ENCODE results near the gene SAP30. TPM values are rescaled to one million over a fixed set of nuclear protein-coding genes. Genes with fewer than 3 reads are reported as not detected.

Gene SAP30
- polyA plus RNA-seq, 1 donor from 2014 or later = 58.3 TPM

DNA sequence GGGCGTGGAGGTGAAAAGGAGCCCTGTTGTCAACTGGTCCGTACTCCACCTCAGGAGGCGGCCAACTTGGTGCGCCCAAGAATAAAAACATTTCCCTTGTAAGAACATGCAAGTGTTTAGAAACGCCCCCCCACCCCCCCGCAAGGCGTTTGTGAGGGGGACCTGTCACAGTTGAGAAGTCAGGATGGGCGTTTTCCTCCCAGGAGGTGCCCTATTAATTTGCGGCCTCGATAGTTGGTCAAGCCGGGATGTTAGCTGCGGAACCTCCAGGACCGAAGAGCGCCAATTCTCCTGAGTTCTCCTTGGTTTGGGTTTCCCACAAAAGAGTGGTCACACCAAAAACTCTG lies 651 bp upstream of the SAP30 start:
- Histone ChIP-seq H3K27ac (ENCODE audit: low read length) (no peak overlapping the region), H3K9me2 (ENCODE audit: insufficient read depth, low read length) (no peaks in the 10 kb centered on the region), H3K27me3 (ENCODE audit: insufficient read depth, low read depth, low read length) (no peaks in the 10 kb centered on the region), H3K9me3 (ENCODE audit: low read length) (no peaks in the 10 kb centered on the region), H3K4me2 (ENCODE audit: low read length) (peak overlapping the region; percentile 49), H2AFZ (ENCODE audit: low read depth, low read length) (peak overlapping the region; percentile 48), H3K4me3 (ENCODE audit: low read length) (peak overlapping the region; percentile 90), H4K20me1 (ENCODE audit: insufficient read depth) (no peaks in the 10 kb centered on the region), H3F3A (ENCODE audit: insufficient read depth, low read length, poor library complexity, severe bottlenecking) (no peaks in the 10 kb centered on the region), H3K9ac (ENCODE audit: low read length) (no peak overlapping the region), H3K79me2 (replicated peaks; ENCODE audit: insufficient read depth, low read length) (peaks cover 22% of the 10 kb centered on the region), H3K36me3 (ENCODE audit: insufficient read depth, low read length) (no peaks in the 10 kb centered on the region)
- TF ChIP-seq MXI1 (conservative IDR thresholded peaks at IDR 0.05; ENCODE audit: poor library complexity, severe bottlenecking) (no peak), RAD21 (conservative IDR thresholded peaks at IDR 0.05) (no peak), EZH2 (IDR thresholded peaks at IDR 0.05; ENCODE audit: borderline replicate concordance, insufficient read depth, low read length, poor library complexity, severe bottlenecking) (no peak), CTCF (IDR thresholded peaks at IDR 0.05; ENCODE audit: poor library complexity, severe bottlenecking) (no peak), EP300 (conservative IDR thresholded peaks at IDR 0.05; ENCODE audit: poor library complexity, severe bottlenecking) (no peak)
- TF ChIP-seq, protein P1, sequence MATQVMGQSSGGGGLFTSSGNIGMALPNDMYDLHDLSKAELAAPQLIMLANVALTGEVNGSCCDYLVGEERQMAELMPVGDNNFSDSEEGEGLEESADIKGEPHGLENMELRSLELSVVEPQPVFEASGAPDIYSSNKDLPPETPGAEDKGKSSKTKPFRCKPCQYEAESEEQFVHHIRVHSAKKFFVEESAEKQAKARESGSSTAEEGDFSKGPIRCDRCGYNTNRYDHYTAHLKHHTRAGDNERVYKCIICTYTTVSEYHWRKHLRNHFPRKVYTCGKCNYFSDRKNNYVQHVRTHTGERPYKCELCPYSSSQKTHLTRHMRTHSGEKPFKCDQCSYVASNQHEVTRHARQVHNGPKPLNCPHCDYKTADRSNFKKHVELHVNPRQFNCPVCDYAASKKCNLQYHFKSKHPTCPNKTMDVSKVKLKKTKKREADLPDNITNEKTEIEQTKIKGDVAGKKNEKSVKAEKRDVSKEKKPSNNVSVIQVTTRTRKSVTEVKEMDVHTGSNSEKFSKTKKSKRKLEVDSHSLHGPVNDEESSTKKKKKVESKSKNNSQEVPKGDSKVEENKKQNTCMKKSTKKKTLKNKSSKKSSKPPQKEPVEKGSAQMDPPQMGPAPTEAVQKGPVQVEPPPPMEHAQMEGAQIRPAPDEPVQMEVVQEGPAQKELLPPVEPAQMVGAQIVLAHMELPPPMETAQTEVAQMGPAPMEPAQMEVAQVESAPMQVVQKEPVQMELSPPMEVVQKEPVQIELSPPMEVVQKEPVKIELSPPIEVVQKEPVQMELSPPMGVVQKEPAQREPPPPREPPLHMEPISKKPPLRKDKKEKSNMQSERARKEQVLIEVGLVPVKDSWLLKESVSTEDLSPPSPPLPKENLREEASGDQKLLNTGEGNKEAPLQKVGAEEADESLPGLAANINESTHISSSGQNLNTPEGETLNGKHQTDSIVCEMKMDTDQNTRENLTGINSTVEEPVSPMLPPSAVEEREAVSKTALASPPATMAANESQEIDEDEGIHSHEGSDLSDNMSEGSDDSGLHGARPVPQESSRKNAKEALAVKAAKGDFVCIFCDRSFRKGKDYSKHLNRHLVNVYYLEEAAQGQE (IDR thresholded peaks at IDR 0.05; ENCODE audit: borderline replicate concordance) = no peak

GRCh38 chr4:173371292-173372192 lies 788 bp downstream of the SAP30 start:
- Histone ChIP-seq H3K27ac (ENCODE audit: low read length) (peak overlapping the region; percentile 80), H3K36me3 (ENCODE audit: insufficient read depth, low read length) (no peaks in the 10 kb centered on the region), H3K79me2 (replicated peaks; ENCODE audit: insufficient read depth, low read length) (peaks cover 34% of the 10 kb centered on the region), H3K9me2 (ENCODE audit: insufficient read depth, low read length) (no peaks in the 10 kb centered on the region), H3K4me3 (ENCODE audit: low read length) (peak overlapping the region; percentile 90), H3K9me3 (ENCODE audit: low read length) (no peaks in the 10 kb centered on the region), H3K4me2 (ENCODE audit: low read length) (peak overlapping the region; percentile 91), H2AFZ (ENCODE audit: low read depth, low read length) (peak overlapping the region; percentile 49), H3F3A (ENCODE audit: insufficient read depth, low read length, poor library complexity, severe bottlenecking) (no peaks in the 10 kb centered on the region), H3K27me3 (ENCODE audit: insufficient read depth, low read depth, low read length) (no peaks in the 10 kb centered on the region), H4K20me1 (ENCODE audit: insufficient read depth) (no peaks in the 10 kb centered on the region), H3K9ac (ENCODE audit: low read length) (peak overlapping the region; percentile 79)
- TF ChIP-seq EZH2 (IDR thresholded peaks at IDR 0.05; ENCODE audit: borderline replicate concordance, insufficient read depth, low read length, poor library complexity, severe bottlenecking) = no peak
- TF ChIP-seq POLR2AphosphoS5 (IDR thresholded peaks at IDR 0.05) = peak; percentile 18
- TF ChIP-seq EP300 (conservative IDR thresholded peaks at IDR 0.05; ENCODE audit: poor library complexity, severe bottlenecking) = no peak
- TF ChIP-seq, protein P1 (IDR thresholded peaks at IDR 0.05; ENCODE audit: borderline replicate concordance) = peak; percentile 57
- peak; percentile 29 for TF ChIP-seq RAD21 (conservative IDR thresholded peaks at IDR 0.05)
- no peak for TF ChIP-seq TAF1 (IDR thresholded peaks at IDR 0.05; ENCODE audit: low read depth)

All from neural cell (in vitro differentiated cells).